Neural progenitor cell (in vitro differentiated cells): ENCODE measurements around the gene ZFYVE9.

Source experiments
- EZH2 ChIP-seq: fragments of 200-600 bp; sonication (generic); IDR thresholded peaks from 2 replicates; pipeline ENCODE4 v1.6.1; 2017; ENCODE audit warnings: antibody characterized with exemption, mild to moderate bottlenecking, moderate library complexity
- EZH2phosphoT487 ChIP-seq: fragments of 200-600 bp; sonication (generic); IDR thresholded peaks from 2 replicates; pipeline ENCODE4 v1.6.1; 2017; ENCODE audit warnings: antibody characterized with exemption
- TF ChIP-seq, protein P1 (sequence below): fragments of 200-600 bp; sonication (generic); IDR thresholded peaks from 2 replicates; pipeline ENCODE4 v1.5.1; 2017; ENCODE audit warnings: antibody characterized with exemption, mild to moderate bottlenecking

DNA sequence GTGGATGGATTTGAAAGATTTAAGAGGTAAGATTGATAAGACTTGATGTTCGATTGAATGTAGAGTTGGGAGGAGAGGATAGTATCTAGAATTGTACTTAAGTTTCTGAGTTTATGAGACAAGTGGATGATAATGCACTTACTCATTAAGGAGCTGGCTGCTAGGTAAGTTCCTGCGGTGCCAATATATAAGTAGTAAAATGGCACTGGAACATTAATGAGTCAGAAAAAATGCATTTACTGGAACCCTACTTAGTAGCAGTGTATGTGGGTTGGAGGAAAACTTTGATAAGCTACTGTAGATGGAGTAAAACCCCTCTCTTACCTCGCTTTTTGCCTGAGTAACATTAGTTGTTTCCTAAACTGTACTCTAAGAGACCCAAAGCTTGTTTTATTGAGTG lies 68.2 kb downstream of the ZFYVE9 start:
- TF ChIP-seq, protein P1, sequence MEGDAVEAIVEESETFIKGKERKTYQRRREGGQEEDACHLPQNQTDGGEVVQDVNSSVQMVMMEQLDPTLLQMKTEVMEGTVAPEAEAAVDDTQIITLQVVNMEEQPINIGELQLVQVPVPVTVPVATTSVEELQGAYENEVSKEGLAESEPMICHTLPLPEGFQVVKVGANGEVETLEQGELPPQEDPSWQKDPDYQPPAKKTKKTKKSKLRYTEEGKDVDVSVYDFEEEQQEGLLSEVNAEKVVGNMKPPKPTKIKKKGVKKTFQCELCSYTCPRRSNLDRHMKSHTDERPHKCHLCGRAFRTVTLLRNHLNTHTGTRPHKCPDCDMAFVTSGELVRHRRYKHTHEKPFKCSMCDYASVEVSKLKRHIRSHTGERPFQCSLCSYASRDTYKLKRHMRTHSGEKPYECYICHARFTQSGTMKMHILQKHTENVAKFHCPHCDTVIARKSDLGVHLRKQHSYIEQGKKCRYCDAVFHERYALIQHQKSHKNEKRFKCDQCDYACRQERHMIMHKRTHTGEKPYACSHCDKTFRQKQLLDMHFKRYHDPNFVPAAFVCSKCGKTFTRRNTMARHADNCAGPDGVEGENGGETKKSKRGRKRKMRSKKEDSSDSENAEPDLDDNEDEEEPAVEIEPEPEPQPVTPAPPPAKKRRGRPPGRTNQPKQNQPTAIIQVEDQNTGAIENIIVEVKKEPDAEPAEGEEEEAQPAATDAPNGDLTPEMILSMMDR: no peak
- no peak for TF ChIP-seq EZH2
- TF ChIP-seq EZH2phosphoT487: no peak
